SK-N-DZ (cell line): ENCODE measurements around the gene HLA-DPB1.
"Not testable (repeated sequence)": the region's sequence is repeated elsewhere in the genome, so short reads cannot be mapped to it uniquely, and the experiment has no call there.

ENCODE experiments used
- DNase-seq: peaks from one replicate; pipeline ENCODE4 v3.0.0-alpha.2; 2015; ENCODE audit warnings: low spot score

The HLA-DPB1 gene

DNA sequence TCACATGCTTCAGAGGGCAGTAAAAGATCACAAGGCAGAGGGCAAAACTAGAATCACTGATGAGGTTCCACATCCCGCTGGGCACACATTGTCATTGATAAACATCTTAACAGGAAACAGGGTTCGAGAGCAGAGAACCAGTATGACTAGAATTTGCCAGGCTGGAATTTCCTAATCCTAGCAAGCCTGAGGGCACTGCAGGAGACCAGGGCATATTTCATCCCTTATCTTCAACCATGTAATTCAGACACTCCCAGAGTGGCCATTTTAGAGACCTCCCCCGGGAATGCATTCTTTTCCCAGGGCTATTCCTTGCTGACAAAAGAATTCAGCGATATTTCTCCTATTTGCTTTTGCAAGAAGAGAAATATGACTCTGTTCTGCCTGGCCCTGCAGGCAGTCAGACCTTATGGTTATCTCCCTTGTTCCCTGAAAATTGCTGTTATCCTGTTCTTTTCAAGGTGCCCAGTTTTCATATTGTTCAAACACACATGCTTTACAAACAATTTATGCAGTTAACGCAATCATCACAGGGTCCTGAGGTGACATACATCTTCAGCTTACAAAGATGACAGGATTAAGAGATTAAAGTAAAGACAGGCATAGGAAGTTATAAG, 25.4 kb downstream of the HLA-DPB1 start:
- not testable (repeated sequence) for DNase-seq

DNA sequence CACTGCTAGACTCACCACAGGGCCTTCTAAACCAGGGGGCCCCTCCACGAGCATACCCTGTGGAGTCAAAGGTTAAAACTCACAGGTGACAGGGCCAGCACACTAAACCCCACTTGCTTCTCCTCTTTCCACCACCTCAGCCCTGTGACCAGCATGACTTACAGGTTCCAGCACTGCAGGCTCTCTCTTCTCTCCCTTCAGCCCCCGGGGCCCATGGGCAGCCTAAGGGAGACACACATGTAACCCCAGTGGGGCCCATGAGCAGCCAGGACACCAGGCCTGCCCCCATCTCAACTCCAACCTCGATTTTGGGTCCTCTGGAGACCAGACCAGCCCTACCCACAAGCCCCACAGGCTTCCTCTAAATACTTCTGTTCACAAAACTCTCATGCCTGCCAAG, 28.0 kb downstream of the HLA-DPB1 start:
- no peak for DNase-seq

DNA sequence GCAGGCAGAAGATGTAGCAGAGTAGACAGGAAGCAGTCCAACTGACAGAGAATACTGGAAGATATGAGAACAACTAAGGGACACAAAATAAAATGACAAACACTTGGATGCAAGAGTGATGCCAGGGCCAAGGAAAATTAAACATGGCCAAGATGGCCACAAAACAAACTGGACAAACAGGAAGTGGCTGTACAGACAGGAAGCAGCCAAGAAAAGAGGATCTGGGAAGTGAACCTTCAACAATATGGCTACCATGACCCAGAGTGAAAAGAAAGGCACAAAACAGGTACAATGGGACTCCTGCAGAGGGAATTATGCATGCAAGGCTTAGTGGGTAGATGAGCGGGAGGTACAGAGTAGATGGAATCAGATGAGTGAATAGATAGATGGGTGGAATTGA, 29.1 kb downstream of the HLA-DPB1 start:
- DNase-seq, result no peak

DNA sequence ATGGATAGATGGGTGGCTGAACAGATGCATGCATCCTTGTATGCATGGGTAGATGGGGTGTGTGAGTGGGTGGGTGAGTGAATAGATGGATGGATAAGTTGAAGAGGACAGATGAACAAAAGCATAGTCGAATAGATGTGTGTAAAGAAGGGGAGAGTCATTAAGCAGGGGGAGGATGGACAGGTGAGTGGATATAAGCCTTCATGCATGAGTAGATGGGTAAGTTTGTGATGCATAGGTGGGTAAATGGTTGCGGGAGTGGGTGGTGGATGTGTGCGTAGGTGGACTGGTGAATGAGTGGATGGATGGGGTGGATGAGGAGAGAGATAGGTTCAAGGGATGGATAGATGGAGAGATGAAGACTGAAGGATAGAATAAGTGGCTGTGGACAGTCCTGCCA, 29.6 kb downstream of the HLA-DPB1 start:
- DNase-seq, result no peak

DNA sequence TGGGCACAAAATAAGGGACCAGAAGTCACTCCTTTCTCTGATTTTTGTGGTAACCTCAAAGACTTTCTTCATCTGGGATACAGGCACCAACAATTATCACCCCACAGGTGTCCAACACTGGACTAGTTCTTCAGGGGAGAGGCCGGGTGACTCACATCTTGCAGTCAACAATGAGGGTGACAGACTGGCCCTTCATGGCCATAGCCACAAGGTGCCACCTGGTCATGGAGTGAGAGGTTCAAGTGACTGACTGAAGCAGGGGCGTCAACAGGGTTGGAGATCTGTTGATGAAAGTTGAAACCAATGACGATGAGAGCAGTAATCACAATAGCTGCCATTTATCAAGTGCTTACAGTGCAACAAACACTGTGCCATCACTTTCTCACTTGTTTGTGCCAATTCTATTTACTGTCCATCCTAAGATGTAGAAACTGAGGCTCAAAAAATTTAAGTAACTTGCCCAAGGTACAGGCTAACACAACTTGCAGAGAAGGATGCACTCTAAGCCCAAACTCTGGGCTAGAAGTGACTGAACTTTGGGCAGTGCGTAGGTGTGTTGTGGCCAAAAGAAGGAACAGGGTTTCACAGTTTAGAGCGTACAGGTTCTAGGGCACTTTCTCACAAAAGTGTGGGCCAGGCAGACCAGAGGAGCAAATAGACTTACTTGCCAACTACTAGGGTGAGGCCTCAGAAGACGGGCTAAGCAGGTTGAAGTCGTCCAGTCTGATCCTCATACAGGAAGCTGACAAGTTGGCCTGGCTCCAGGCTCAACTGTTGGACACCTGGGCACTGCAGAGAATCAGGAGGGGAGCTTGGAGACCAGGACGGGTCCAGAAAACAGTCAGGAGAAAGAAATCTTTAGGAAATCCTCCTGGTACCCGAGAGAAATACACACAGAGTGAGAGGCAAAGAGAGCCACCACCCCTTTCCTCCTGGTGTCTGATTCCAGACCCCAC, 30.4 kb downstream of the HLA-DPB1 start:
- DNase-seq, result no peak

DNA sequence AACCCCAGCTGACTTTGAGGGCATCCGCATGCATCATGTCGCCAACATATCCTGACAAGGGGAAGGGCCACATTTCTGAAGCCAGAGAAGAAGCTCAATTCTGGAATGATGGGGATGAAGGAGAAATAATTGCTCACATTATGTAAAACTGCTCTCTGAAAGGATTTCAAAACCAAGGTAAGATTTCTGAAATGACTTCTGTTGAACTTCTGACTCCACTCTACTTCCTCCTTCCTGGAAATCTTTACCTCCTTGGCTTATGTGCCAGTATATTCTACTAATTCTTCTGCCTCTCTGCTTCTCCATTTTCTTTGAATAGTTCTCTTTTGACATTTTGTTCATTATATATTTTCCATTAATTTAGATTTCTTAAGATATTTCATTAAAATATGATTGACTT, 31.9 kb downstream of the HLA-DPB1 start:
- no peak for DNase-seq

DNA sequence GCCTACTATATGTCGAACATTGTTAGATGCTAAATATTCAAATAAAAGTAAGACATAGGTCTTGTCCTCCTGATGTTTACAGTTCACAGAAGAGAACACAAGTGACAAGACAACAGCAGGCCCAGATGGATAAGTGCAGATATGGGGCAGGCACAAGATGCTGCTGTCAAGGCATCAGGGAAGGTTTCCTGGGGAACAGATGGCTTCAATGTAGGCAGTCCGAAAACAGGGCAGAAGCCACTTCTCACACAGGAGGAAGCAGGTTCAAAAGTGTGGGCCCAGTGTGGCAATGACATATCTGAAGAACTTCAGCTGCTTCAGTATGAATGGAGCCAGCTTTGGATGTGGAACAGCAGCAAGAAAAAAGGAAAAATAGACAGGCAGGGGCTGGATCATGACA, 32.5 kb downstream of the HLA-DPB1 start:
- DNase-seq, result no peak

DNA sequence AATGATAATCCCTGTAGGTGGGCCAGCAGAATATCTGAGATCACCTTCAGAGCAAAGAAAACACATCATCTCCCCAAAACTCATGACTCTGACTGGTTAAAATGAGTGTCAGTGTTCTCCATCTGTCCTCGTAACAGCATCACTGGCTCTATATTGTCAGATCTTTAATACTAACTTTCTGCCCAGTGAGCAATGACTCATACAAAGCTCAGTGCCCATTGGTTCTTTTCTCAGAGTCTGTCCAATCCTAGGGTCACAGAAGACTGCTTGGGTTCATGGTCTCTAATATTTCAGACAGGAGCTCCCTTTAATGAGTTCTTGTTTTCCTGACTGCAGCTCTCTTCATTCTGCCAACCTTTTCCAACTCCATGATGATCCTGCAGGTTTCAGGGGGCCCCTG, 36.4 kb downstream of the HLA-DPB1 start:
- DNase-seq, result peak; percentile 20

DNA sequence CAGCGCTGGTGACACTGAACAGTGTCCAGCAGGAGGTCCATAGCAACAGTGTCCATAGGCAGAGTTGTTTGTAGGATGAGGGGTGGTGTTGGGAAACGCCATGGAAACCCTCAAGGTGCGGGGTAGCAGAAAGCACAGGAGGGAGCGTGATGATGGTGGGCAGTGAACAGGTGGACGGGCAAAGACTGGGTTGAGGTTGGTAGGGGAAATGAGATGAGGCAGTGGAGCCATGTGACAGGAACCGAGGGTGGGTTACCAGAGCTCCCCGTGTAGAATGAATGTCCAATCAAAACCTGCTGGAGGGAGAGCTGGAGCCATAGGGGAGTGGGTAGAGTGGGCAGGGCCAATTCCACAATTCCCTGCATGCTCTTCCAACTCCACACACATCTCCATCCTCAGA, 38.0 kb downstream of the HLA-DPB1 start:
- no peak for DNase-seq

DNA sequence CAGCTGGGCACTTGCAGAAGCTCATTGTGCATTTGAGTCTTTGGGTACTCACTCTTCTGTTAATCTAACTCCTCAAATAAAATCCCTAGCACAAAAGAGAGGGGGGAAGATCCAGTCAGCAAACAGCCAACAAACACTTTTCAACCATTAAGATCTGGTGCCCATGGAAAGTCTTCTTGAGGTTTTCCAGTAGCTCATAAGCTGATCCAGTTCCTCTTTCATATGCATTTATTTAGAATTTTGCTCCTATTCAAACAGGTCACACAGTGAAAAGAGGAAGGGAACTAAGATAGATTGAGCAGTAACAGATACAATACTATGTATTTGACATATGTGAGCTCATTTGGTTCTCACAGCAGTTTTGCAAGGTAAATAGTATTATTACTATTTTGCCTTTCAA, 38.6 kb downstream of the HLA-DPB1 start:
- no peak for DNase-seq

DNA sequence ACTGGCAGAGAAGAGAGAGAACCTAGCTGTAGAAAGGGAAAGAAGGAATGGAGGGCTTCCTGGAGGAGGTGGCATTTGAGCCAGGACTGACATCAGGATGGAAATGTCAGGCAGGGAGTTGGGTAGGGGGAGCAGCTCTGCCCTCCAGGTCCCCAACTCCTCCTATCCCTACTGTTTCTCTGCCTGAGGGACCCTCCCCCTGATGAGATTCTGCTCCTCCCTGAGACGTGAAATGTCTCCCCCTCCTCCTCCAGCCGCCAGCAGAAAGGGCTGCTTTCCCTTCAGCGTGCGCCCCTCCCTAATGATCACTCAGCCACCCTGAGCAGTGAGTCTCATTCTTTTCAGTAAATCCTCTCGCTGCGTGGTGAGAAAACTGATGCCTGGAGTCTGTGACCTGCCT, 40.6 kb downstream of the HLA-DPB1 start:
- DNase-seq, result no peak

DNA sequence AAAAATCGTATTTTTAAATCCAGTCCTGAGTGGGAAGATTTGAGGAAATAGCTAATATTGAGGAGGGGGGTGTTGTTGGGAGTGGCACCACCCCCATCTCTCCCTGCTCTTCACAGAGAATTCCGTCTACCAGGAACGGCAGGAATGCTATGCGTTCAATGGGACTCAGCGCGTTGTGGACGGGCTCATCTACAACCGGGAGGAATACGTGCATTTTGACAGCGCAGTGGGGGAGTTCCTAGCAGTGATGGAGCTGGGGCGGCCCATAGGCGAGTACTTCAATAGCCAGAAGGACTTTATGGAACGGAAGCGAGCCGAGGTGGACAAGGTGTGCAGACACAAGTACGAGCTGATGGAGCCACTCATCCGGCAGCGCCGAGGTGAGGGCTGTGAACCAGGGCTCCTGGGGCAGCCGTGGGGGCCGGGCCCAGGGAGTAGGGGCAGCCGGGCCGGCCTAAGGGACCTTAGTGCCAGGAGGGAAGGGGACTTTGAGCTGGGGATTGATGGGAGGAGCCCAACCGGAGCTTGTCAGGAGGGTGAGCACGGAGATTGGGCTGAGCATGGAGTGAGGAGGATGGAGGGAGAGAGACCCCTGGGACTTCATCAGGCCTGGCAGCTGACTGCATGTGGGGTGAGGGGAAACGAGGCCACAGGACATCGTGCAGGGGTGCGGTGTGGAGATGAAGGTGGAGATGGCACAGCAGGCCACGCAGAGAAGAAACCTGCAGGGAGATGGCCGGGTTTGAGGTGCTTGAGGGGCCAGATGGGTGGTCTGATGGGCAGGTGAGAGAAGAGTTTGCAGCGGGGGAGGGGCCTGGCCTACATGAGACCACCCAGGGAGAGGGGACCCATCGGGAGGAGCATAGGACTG, 41.3 kb downstream of the HLA-DPB1 start:
- no peak for DNase-seq

DNA sequence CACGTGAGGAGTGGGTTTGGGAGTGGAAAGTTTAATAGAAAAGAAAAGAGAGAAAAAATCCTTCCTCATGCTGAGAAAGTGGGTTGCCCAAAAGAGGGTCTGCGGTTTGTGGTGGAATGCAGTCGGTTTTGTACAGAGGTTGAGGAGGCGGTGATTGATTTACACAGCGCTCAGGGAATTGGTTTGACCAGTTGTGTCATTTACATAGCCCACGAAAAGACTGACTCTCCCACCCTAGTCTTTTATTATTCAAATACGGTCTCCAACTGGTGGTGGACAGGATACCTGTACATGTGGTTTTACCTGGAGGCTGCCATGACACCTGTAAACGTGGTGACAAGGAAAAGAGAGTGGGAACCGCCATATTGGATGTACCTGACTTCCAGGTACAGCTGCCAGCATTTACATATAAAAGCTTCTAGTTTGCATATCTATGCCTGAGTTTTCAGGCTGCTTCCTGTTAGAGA, 42.1 kb downstream of the HLA-DPB1 start:
- no peak for DNase-seq

DNA sequence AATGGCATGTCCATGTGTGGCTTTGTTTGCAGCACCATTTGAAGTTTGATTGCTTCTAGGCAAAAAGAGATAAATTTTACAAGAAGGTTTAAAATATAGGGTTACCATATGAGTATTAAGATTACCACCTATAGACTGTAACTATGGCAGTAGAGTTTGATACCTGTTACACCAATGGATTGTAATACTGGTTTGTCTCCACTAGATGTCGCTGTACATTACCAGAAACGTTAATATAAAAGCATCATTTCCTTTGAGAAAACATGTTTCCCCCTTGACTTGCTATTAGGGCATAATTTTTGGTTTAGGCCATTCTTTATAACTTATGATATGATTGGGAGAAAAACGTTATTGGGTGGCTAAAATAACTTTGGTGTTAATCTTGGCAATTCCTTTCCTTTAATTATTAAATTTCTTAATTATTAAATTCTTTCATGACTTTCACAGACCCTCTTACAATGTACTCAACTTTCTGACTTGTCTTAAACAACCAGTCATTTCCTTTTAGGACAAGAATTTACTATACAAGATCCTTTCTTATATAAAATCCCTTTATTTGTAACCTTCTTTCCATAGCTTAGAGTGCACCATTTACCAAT, 42.8 kb downstream of the HLA-DPB1 start:
- DNase-seq, result peak; percentile 55

DNA sequence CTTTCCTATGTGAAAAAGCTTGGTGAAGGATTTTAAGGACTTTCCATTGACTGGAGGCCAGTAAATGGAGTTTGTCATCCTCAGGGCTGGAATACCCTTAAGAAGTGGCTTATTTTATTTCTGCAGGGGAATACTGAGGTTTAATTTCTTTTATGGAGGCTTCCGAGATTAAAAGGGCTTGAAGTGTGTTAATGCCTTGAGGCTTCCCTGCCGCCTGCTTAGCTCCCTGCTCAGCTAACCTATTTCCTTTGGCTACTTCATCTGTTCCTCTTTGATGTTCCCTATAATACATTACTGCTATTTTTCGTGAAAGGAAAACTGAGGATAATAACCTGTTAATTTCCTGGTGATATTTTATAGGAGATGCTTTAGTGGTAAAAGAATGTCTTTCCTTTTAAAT, 44.2 kb downstream of the HLA-DPB1 start:
- no peak for DNase-seq

DNA sequence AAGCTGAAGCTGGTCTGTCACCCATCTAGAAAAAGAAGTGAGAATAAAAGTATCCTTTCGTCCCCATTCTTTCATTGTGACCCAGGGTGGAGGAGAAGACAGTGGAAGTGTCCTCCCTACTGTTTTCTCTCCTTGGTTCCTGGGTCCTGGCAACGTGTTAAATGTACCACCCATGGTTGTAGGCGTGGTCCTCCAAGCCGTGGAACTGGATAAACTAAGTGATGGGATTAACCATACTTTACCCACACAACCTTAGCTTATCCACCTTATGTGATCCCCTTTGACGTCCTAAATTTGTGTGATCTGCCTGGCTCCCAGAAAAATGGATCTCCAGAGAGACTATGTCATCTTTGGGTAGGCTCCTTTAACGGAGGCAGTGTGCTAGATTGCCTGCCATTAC, 47.4 kb downstream of the HLA-DPB1 start:
- no peak for DNase-seq

DNA sequence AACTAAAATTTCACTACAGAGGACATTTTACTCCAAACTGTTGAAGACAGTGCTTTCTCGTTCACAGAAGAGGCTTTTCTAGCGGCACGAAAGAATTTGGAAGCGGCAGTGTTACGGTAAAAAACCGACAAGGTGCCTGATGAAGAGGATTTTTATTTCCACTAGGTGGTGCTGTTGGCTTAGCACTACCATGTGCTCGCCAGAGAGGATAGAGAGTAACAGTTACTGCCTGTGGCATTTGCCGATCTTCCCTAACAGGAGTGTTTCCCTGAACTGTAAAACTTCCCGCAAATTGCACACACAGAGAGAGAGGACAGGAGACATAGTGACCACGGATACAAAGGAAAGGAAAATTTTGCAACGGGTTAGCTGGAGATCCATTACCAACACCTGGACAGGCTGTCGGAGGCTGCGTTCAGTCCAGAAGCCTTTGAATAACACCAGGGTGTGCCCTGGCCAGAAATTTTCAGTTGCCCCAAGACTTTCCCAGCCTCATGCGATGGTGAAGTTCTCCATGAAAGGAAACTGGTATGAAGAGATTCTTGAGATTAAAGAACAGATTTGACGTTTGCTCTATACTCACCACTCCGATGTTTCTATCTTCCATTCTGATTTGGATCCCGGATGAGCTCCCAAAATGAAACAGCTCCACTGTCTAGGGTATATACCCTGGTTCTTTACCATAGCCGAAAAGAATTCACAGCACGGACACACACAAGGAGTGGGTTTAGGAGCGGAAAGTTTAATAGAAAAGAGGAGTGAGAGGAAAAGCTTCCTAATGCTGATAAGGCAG, 48.1 kb downstream of the HLA-DPB1 start:
- peak; percentile 40 for DNase-seq

DNA sequence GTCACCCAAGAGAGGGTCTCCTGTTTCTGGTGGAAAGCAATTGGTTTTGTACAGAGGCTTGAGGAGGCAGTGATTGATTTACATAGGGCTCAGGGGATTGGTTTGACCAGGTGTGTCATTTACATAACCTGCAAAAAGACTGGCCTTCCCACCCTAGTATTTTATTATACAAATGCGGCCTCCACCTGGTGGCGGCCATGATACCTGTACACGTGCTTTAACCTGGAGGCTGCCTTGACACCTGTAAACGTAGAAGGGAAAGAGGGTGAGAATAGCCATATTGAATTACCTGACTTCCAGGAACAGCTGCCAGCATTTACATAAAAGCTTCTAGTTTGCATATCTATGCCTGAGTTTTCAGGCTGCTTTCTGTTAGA, 48.7 kb downstream of the HLA-DPB1 start:
- DNase-seq, result no peak

DNA sequence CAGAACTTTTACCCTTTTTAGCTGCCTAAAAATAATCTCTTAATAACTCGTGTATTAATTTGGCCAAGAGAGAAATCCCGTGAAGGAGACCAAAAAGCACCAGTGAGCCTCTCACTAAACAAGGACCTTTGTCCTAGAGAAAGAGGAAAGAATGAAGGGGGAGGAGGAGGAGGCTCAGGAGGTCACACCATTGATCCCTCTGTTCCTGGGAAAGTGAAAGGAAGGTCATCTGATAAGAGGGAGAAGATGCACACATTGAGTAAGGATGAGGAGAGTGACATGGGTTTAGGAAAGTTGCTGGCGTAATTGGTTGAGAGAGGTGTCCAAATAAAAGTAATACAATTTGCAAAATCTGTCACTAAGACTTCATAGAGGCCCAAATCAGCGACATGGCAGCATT, 49.2 kb downstream of the HLA-DPB1 start:
- no peak for DNase-seq

DNA sequence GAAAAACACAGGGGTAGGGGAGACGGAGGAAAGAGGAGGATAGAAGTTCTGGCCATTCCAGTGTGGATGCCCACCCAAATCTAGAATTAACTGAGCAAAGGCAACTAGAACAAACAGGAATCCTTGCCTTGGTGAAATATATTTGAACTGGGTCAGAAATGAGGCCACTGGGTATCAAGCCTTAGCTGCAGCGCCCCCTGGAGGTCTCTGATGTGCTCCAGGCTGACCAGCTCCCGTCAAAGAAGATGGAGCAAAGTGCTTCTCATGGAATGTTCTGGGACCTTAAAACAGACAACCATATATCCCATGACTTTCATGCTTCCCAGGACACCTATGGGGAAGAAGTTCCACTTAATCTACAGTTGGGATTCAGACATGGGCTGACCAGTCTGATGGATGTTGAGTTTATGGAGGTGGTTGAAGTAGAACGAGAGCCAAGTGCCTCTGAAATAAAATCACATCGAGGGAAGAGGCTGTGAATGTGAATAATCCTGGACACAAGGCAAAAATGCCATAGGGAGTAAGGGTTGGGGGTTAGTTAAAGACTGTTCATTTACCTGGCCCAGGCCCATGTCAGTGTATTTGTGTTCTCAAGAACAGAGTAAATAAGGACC, 50.4 kb downstream of the HLA-DPB1 start:
- DNase-seq, result peak; percentile 14
